Measurements from ENCODE around the gene UNCX.

DNA sequence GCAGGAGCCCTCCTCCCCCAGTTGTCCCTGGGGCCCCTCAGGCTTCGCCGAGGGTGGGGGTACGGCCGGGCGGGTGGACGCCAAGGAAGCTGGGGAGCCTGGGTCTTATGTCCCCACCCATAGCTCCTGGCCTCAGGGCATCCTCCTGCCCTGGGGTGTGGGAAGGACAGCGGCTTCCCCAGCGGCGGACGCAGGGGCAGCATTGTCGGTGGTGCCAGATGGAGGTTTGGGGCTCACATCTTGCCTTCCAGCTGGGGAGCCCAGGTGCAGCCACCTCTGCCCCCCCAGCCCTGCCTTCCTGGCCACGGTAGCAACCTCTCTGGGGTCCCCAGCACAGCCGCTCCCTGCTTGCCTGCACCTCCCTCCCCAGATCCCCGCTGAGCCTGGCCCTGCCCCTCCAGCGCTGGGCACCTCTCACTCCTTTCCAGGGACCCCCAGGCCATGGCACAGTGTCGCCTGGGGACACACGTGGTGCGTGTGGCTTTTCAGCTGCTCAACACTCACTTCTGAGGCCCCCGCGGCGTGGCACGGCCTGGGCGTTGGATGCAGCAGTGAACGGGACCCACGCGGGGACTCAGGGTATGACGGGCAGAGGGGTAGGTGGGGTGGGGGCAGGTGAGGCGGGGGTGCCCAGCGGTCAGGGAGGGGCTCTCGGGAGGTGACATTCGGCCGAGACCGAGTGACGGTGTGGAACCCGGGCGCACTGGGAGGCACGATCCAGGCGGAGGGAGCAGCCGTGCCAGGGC lies 53.1 kb downstream of the UNCX start:
- TF ChIP-seq CTCF (IDR thresholded peaks at IDR 0.05) (no peak), POLR2A (IDR thresholded peaks at IDR 0.05) (no peak)

All from heart left ventricle (tissue), 13 donors.